Right ventricle myocardium superior (tissue), 1 donor: Measurements from ENCODE around the gene ACSM5. TPM values are rescaled to one million over a fixed set of nuclear protein-coding genes. Genes with fewer than 3 reads are reported as not detected.

ENCODE experiments used
- total RNA-seq: library from RNA; stranded (reverse); fragmentation: NEBNext Ultra II Directional; extraction: Animal tissue kit (Norgen Biotek cat#: 25700); gene quantifications from one replicate; pipeline ENCODE4 v1.2.1, GENCODE V29; 2021
- donor health status: DM: no; HTN: yes; CAD: no; lungs with severe emphysema.

ACSM5 gene
- total RNA-seq, 1 donor from 2014 or later = 1.4 TPM

Other genes with a start within 250 kb of the ACSM5 start
- not detected for gene GP2, start 82.0 kb upstream of the ACSM5 start, total RNA-seq
- not detected for gene UMOD, start 56.8 kb upstream of the ACSM5 start, total RNA-seq
- not detected for gene PDILT, start 4.8 kb upstream of the ACSM5 start, total RNA-seq
- not detected for gene ACSM2A, start 42.0 kb downstream of the ACSM5 start, total RNA-seq
- not detected for gene ACSM2B, start 166.8 kb downstream of the ACSM5 start, total RNA-seq